GM12878 (cell line): Measurements from ENCODE around the gene SLC35E3. TPM values are rescaled to one million over a fixed set of nuclear protein-coding genes. Genes with fewer than 3 reads are reported as not detected.

Source experiments
- ATAC-seq: fragments of 200-7000 bp; cut with Tn5 transposase; 3 replicates; pipeline ENCODE4 v1.9.1; 2020; ENCODE audit warnings: mild to moderate bottlenecking, moderate library complexity
- BruUV-seq: library from RNA; stranded (reverse); fragments of 400-500 nt; replicated peaks from 2 replicates; lab custom pipeline; 2021; lab: Mats Ljungman, UMichigan
- CTCF ChIA-PET: fragments of 300-600 bp; sonication (Branson Sonifier 250); formaldehyde crosslinking; extraction: SDS; loops from one replicate; lab custom pipeline; 2021; ENCODE audit warnings: inconsistent platforms; lab: Yijun Ruan, JAX
- POLR2A ChIA-PET: fragments of 350-600 bp; formaldehyde crosslinking; extraction: SDS; loops from one replicate; lab custom pipeline; 2021; ENCODE audit warnings: inconsistent platforms; lab: Charles Lee
- RAD21 ChIA-PET: fragments of 300-600 bp; sonication (Branson Sonifier 250); formaldehyde crosslinking; loops from one replicate; lab custom pipeline; 2023; ENCODE audit warnings: antibody characterized with exemption; ENCODE audit not compliant: unreplicated experiment; lab: Charles Lee
- SMC1A ChIA-PET: fragments of 300-600 bp; sonication (Branson Sonifier 250); formaldehyde crosslinking; loops from one replicate; lab custom pipeline; 2023; ENCODE audit not compliant: unreplicated experiment, uncharacterized antibody; lab: Charles Lee
- DNase-seq: peaks from one replicate; pipeline ENCODE4 v3.0.0-alpha.2; 2011; ENCODE audit warnings: low read depth, low spot score
- FAIRE-seq: peaks from 3 replicates; lab custom pipeline; 2011; peaks lifted over from hg19 to GRCh38; lab: Jason Lieb, UNC
- H2AFZ ChIP-seq: 2 replicates; pipeline ENCODE4 v1.6.0; 2011; ENCODE audit warnings: low read depth, low read length, control low read depth; ENCODE audit not compliant: control insufficient read depth
- H3K27ac ChIP-seq: 2 replicates; pipeline ENCODE4 v1.5.1; 2011; ENCODE audit warnings: control low read depth; ENCODE audit not compliant: control insufficient read depth, insufficient read depth
- H3K27me3 ChIP-seq, 2 experiments: replicated peaks in 1 of 2; 2 replicates each; pipeline versions ENCODE4 v1.6.0 to v1.6.1; 2011; ENCODE audit warnings: low read length in 1 of 2; ENCODE audit not compliant: control insufficient read depth in 2 of 2, insufficient read depth in 2 of 2
- H3K36me3 ChIP-seq, 2 experiments: 2 replicates each; pipeline ENCODE4 v1.5.1; 2011; ENCODE audit warnings: low read length in 1 of 2; ENCODE audit not compliant: control insufficient read depth in 2 of 2, insufficient read depth in 2 of 2
- H3K4me1 ChIP-seq: 2 replicates; pipeline ENCODE4 v1.6.1; 2011; ENCODE audit warnings: mild to moderate bottlenecking, low read length, moderate library complexity, mixed read lengths; ENCODE audit not compliant: control insufficient read depth, insufficient read depth
- H3K4me2 ChIP-seq: 2 replicates; pipeline ENCODE4 v1.6.0; 2011; ENCODE audit warnings: control low read depth; ENCODE audit not compliant: control insufficient read depth, insufficient read depth
- H3K4me3 ChIP-seq: fragments of 200-600 bp; sonication (generic); 2 replicates; pipeline ENCODE4 v1.5.1; 2016
- H3K79me2 ChIP-seq: 2 replicates; pipeline ENCODE4 v1.6.0; 2011; ENCODE audit warnings: low read length; ENCODE audit not compliant: control insufficient read depth, insufficient read depth
- H3K9ac ChIP-seq: 2 replicates; pipeline ENCODE4 v1.8.0; 2011; ENCODE audit warnings: low read length, control low read depth, mixed read lengths; ENCODE audit not compliant: control insufficient read depth, insufficient read depth
- H3K9me3 ChIP-seq: replicated peaks from 3 replicates; pipeline ENCODE4 v1.5.1; 2011; ENCODE audit warnings: mild to moderate bottlenecking, low read length; ENCODE audit not compliant: control insufficient read depth, insufficient read depth
- H4K20me1 ChIP-seq: 2 replicates; pipeline ENCODE4 v1.6.0; 2011; ENCODE audit not compliant: control insufficient read depth, insufficient read depth
- ETV6 ChIP-seq, 2 experiments: fragments of 450-650 bp in 1 of 2; IDR thresholded peaks in 1 of 2; conservative IDR thresholded peaks in 1 of 2; 2 replicates each; pipeline ENCODE4 v1.6.1; 2014; ENCODE audit warnings: antibody characterized with exemption in 1 of 2, borderline replicate concordance in 1 of 2, low read depth in 1 of 2, mild to moderate bottlenecking in 1 of 2, moderate library complexity in 1 of 2
- GABPA ChIP-seq: IDR thresholded peaks from 2 replicates; pipeline ENCODE4 v1.6.1; 2014; ENCODE audit warnings: antibody characterized with exemption, low read depth, mild to moderate bottlenecking, inconsistent platforms
- IRF5 ChIP-seq: fragments of 450-650 bp; IDR thresholded peaks from 2 replicates; pipeline ENCODE4 v1.6.1; 2017; ENCODE audit warnings: borderline replicate concordance
- MTA2 ChIP-seq: fragments of 450-650 bp; IDR thresholded peaks from 2 replicates; pipeline ENCODE4 v1.6.1; 2016; ENCODE audit warnings: low read depth, mild to moderate bottlenecking, moderate library complexity
- NFYA ChIP-seq: IDR thresholded peaks from 2 replicates; pipeline ENCODE4 v1.6.1; 2011; ENCODE audit warnings: low read depth, mild to moderate bottlenecking, low read length, improper control_type of control experiment, borderline replicate concordance
- NR2C2 ChIP-seq: IDR thresholded peaks from 2 replicates; pipeline ENCODE4 v1.6.1; 2011; ENCODE audit warnings: borderline replicate concordance, low read depth; ENCODE audit not compliant: control insufficient read depth, insufficient read length
- PKNOX1 ChIP-seq: fragments of 450-650 bp; IDR thresholded peaks from 2 replicates; pipeline ENCODE4 v1.6.1; 2016; ENCODE audit warnings: mild to moderate bottlenecking
- SPI1 ChIP-seq: IDR thresholded peaks from 2 replicates; pipeline ENCODE4 v1.6.1; 2011; ENCODE audit warnings: low read depth, mild to moderate bottlenecking, low read length, moderate library complexity, borderline replicate concordance; ENCODE audit not compliant: insufficient read depth
- SRF ChIP-seq, 2 experiments: IDR thresholded peaks; 2 replicates each; pipeline ENCODE4 v1.6.1; 2011; ENCODE audit warnings: low read depth in 2 of 2, low read length in 2 of 2, mild to moderate bottlenecking in 1 of 2, moderate library complexity in 1 of 2
- ZBTB40 ChIP-seq: fragments of 450-650 bp; IDR thresholded peaks from 2 replicates; pipeline ENCODE4 v1.6.1; 2016; ENCODE audit warnings: mild to moderate bottlenecking, moderate library complexity, borderline replicate concordance
- ZNF207 ChIP-seq: fragments of 450-650 bp; IDR thresholded peaks from 2 replicates; pipeline ENCODE4 v1.6.1; 2014; ENCODE audit warnings: antibody characterized with exemption, mild to moderate bottlenecking, borderline replicate concordance
- WGBS: methylation state at CpG from one replicate; pipeline ENCODE4 v1.1.6; 2016; ENCODE audit warnings: low lambda C conversion rate; ENCODE audit not compliant: insufficient replicate concordance, insufficient coverage; ENCODE audit errors: missing lambda C conversion rate; 5-methylcytosine and 5-hydroxymethylcytosine counted together
- in situ Hi-C: fragments of 300-500 bp; cut with MboI; formaldehyde crosslinking; loops from 9 replicates; pipeline ENCODE4 v1.14.3; 2018; ENCODE audit warnings: mixed read lengths
- intact Hi-C: fragments of 100-400 bp; cut with micrococcal nuclease; formaldehyde crosslinking; loops from one replicate; pipeline ENCODE4 v1.14.2; 2022; ENCODE audit not compliant: unreplicated experiment
- polyA plus RNA-seq, 11 experiments: library from polyadenylated mRNA; depleted of rRNA in 4 of 11; unstranded in 6 of 11; stranded (reverse) in 5 of 11; fragments of >200 nt; fragmentation: Nextera tagmentation in 4 of 11; fragmentation: Illumina TruSeq in 1 of 11; extraction: Ambion mirVana in 4 of 11; extraction: Trizol in 1 of 11; gene quantifications; 1 replicate in 1 of 11; 2 replicates in 10 of 11; pipeline versions ENCODE4 v1.2.1 to v1.2.3, GENCODE V29; 2011 to 2016; ENCODE audit warnings: inconsistent platforms in 2 of 11, missing spikeins in 2 of 11, low read depth in 1 of 11
- total RNA-seq, 4 experiments: library from RNA; depleted of rRNA in 3 of 4; stranded (reverse); fragments of >200 nt in 3 of 4; fragmentation: Illumina TruSeq in 1 of 4; extraction: Trizol in 1 of 4; gene quantifications; 2 replicates each; pipeline versions ENCODE4 v1.2.1 to v1.2.3, GENCODE V29; 2013 to 2021

SLC35E3 gene
- total and polyA plus RNA-seq, 10 of the 15 experiments (the other 5 are each of a cell fraction or from before 2014, with no cell fraction given): 3.6 to 19.8 (median 6.1) TPM

- TF ChIP-seq ZBTB40: no peak
- TF ChIP-seq NR2C2: no peak
- TF ChIP-seq NFYA: no peak
- no peak for TF ChIP-seq ETV6 (conservative IDR thresholded peaks at IDR 0.05 in 1 of 2, IDR thresholded peaks at IDR 0.05 in 1 of 2; ENCODE audit: borderline replicate concordance in 1 of 2, low read depth in 1 of 2)
Measured at GRCh38 chr12:68766646-68767045, 20.7 kb downstream of the SLC35E3 start (continued).

- no peaks in the 10 kb centered on the region for H3K27me3 ChIP-seq
- H3K4me3 ChIP-seq: no peak overlapping the region
- BruUV-seq: no TSS peak
- no peak overlapping the region for H2AFZ ChIP-seq
- H3K9ac ChIP-seq: no peak overlapping the region
- no peak overlapping the region for H3K4me2 ChIP-seq
- ATAC-seq (no peak), DNase-seq (no peak), FAIRE-seq (no peak)
- no peaks in the 10 kb centered on the region for H3K79me2 ChIP-seq
- H3K27ac ChIP-seq: no peak overlapping the region
- H3K36me3 ChIP-seq: peaks cover 0 to 3% of the 10 kb centered on the region in 2 experiments; a peak in 1 of 4 replicates
- intact Hi-C loops (no loop called here), in situ Hi-C loops (no loop called here)
- H3K4me1 ChIP-seq: no peaks in the 10 kb centered on the region
- ChIA-PET RAD21 (no interaction called here), POLR2A (no interaction called here), CTCF (interaction anchor here (0.7 to 1.4 kb wide), 2 partner anchors 15 to 98 kb away, joined by 3 read pairs; no protein-coding TSS in a partner anchor), SMC1A (interaction anchor here (1.2 kb wide), 1 partner anchor 415 kb away, joined by 3 read pairs; no protein-coding TSS in a partner anchor)
- H4K20me1 ChIP-seq: no peaks in the 10 kb centered on the region
- TF ChIP-seq MTA2 (no peak), PKNOX1 (no peak), ZNF207 (no peak), SPI1 (no peak), GABPA (no peak), IRF5 (no peak), SRF (IDR thresholded peaks at IDR 0.05; ENCODE audit: low read depth in 2 of 2, low read length in 2 of 2) (no peak)
- H3K9me3 ChIP-seq: no peaks in the 10 kb centered on the region
- 98% methylated on average over 5 of the region's 7 CpGs for WGBS
Measured at GRCh38 chr12:68767191-68767590, 21.2 kb downstream of the SLC35E3 start.
